Neural progenitor cell (in vitro differentiated cells): ENCODE measurements around the gene ZNF786. TPM values are rescaled to one million over a fixed set of nuclear protein-coding genes. Genes with fewer than 3 reads are reported as not detected.
A peak's percentile ranks its signal among the peaks of the same experiment; 100 is the strongest.

Source experiments
- DNase-seq: peaks from one replicate; pipeline ENCODE4 v3.0.0-alpha.2; 2016; ENCODE audit warnings: low spot score
- H2AFZ ChIP-seq: fragments of 200-600 bp; sonication (generic); replicated peaks from 2 replicates; pipeline ENCODE4 v1.6.1; 2016; ENCODE audit warnings: antibody characterized with exemption
- H3F3A ChIP-seq: fragments of 200-600 bp; sonication (generic); 2 replicates; pipeline ENCODE4 v1.6.1; 2016; ENCODE audit warnings: antibody characterized with exemption, low read depth
- H3K27ac ChIP-seq: fragments of 200-600 bp; sonication (generic); 2 replicates; pipeline ENCODE4 v1.5.1; 2016; ENCODE audit warnings: mild to moderate bottlenecking
- H3K27me3 ChIP-seq: fragments of 200-600 bp; sonication (generic); 2 replicates; pipeline ENCODE4 v1.6.1; 2016; ENCODE audit warnings: mild to moderate bottlenecking, moderate library complexity
- H3K36me3 ChIP-seq: fragments of 200-600 bp; sonication (generic); 2 replicates; pipeline ENCODE4 v1.5.1; 2016
- H3K4me1 ChIP-seq: fragments of 200-600 bp; sonication (generic); 2 replicates; pipeline ENCODE4 v1.6.1; 2016; ENCODE audit warnings: mixed run types
- H3K4me2 ChIP-seq: fragments of 200-600 bp; sonication (generic); 2 replicates; pipeline ENCODE4 v1.6.1; 2016
- H3K4me3 ChIP-seq: fragments of 200-600 bp; sonication (generic); 2 replicates; pipeline ENCODE4 v1.5.1; 2016
- H3K79me2 ChIP-seq: fragments of 200-600 bp; sonication (generic); 2 replicates; pipeline ENCODE4 v1.6.1; 2016; ENCODE audit warnings: low read depth
- H3K9ac ChIP-seq: fragments of 200-600 bp; sonication (generic); 2 replicates; pipeline ENCODE4 v1.6.1; 2016
- H3K9me3 ChIP-seq: fragments of 200-600 bp; sonication (generic); 2 replicates; pipeline ENCODE4 v1.5.1; 2016; ENCODE audit warnings: low read depth
- H4K20me1 ChIP-seq: fragments of 200-600 bp; sonication (generic); 2 replicates; pipeline ENCODE4 v1.6.1; 2016; ENCODE audit warnings: low read depth
- H3K27ac Mint-ChIP-seq: 3 replicates; pipeline ENCODE4 v1.8.0; 2021; ENCODE audit warnings: mixed read lengths
- H3K27me3 Mint-ChIP-seq: 2 replicates; pipeline ENCODE4 v1.8.0; 2022; ENCODE audit warnings: low read depth, mild to moderate bottlenecking, inconsistent platforms, moderate library complexity, mixed read lengths; ENCODE audit not compliant: insufficient read depth
- H3K36me3 Mint-ChIP-seq: 3 replicates; pipeline ENCODE4 v1.8.0; 2021; ENCODE audit warnings: mixed read lengths
- H3K4me1 Mint-ChIP-seq: 3 replicates; pipeline ENCODE4 v1.8.0; 2021; ENCODE audit warnings: mixed read lengths
- H3K4me3 Mint-ChIP-seq: 3 replicates; pipeline ENCODE4 v1.8.0; 2021; ENCODE audit warnings: mild to moderate bottlenecking, moderate library complexity, mixed read lengths
- H3K9me3 Mint-ChIP-seq: 3 replicates; pipeline ENCODE4 v1.8.0; 2020; ENCODE audit warnings: mixed read lengths
- EZH2 ChIP-seq: fragments of 200-600 bp; sonication (generic); IDR thresholded peaks from 2 replicates; pipeline ENCODE4 v1.6.1; 2017; ENCODE audit warnings: antibody characterized with exemption, mild to moderate bottlenecking, moderate library complexity
- EZH2phosphoT487 ChIP-seq: fragments of 200-600 bp; sonication (generic); IDR thresholded peaks from 2 replicates; pipeline ENCODE4 v1.6.1; 2017; ENCODE audit warnings: antibody characterized with exemption
- total RNA-seq: library from RNA; depleted of rRNA; stranded (reverse); fragments of >200 nt; gene quantifications from 2 replicates; pipeline ENCODE4 v1.2.3, GENCODE V29; 2015; ENCODE audit warnings: low replicate concordance
- TF ChIP-seq, protein P1 (sequence below): fragments of 200-600 bp; sonication (generic); IDR thresholded peaks from 2 replicates; pipeline ENCODE4 v1.5.1; 2017; ENCODE audit warnings: antibody characterized with exemption, mild to moderate bottlenecking

The ZNF786 gene
- total RNA-seq, 1 donor from 2014 or later: 6.3 TPM

GRCh38 chr7:149072438-149072775 is 18.1 kb downstream of the ZNF786 start:
- H3K4me1 Mint-ChIP-seq: no peaks in the 10 kb centered on the region
- no peak overlapping the region for H3K27ac Mint-ChIP-seq
- H3K27me3 Mint-ChIP-seq: peaks cover 2% of the 10 kb centered on the region
- H3K9me3 ChIP-seq: no peaks in the 10 kb centered on the region
- no peak for DNase-seq
- no peaks in the 10 kb centered on the region for H3K27me3 ChIP-seq
- no peaks in the 10 kb centered on the region for H3K79me2 ChIP-seq
- H3F3A ChIP-seq: no peaks in the 10 kb centered on the region
- no peak overlapping the region for H3K4me3 ChIP-seq
- H4K20me1 ChIP-seq: no peaks in the 10 kb centered on the region
- no peak overlapping the region for H3K4me2 ChIP-seq
- H3K4me1 ChIP-seq: no peaks in the 10 kb centered on the region
- no peak overlapping the region for H3K9ac ChIP-seq
- H3K27ac ChIP-seq: no peak overlapping the region
- H3K36me3 ChIP-seq: peaks cover 3% of the 10 kb centered on the region
- TF ChIP-seq EZH2phosphoT487 (no peak), EZH2 (no peak)
- TF ChIP-seq, protein P1, sequence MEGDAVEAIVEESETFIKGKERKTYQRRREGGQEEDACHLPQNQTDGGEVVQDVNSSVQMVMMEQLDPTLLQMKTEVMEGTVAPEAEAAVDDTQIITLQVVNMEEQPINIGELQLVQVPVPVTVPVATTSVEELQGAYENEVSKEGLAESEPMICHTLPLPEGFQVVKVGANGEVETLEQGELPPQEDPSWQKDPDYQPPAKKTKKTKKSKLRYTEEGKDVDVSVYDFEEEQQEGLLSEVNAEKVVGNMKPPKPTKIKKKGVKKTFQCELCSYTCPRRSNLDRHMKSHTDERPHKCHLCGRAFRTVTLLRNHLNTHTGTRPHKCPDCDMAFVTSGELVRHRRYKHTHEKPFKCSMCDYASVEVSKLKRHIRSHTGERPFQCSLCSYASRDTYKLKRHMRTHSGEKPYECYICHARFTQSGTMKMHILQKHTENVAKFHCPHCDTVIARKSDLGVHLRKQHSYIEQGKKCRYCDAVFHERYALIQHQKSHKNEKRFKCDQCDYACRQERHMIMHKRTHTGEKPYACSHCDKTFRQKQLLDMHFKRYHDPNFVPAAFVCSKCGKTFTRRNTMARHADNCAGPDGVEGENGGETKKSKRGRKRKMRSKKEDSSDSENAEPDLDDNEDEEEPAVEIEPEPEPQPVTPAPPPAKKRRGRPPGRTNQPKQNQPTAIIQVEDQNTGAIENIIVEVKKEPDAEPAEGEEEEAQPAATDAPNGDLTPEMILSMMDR: no peak
- no peak overlapping the region for H2AFZ ChIP-seq
- H3K4me3 Mint-ChIP-seq: no peak overlapping the region
- H3K36me3 Mint-ChIP-seq: peaks cover 36% of the 10 kb centered on the region
- no peaks in the 10 kb centered on the region for H3K9me3 Mint-ChIP-seq

DNA sequence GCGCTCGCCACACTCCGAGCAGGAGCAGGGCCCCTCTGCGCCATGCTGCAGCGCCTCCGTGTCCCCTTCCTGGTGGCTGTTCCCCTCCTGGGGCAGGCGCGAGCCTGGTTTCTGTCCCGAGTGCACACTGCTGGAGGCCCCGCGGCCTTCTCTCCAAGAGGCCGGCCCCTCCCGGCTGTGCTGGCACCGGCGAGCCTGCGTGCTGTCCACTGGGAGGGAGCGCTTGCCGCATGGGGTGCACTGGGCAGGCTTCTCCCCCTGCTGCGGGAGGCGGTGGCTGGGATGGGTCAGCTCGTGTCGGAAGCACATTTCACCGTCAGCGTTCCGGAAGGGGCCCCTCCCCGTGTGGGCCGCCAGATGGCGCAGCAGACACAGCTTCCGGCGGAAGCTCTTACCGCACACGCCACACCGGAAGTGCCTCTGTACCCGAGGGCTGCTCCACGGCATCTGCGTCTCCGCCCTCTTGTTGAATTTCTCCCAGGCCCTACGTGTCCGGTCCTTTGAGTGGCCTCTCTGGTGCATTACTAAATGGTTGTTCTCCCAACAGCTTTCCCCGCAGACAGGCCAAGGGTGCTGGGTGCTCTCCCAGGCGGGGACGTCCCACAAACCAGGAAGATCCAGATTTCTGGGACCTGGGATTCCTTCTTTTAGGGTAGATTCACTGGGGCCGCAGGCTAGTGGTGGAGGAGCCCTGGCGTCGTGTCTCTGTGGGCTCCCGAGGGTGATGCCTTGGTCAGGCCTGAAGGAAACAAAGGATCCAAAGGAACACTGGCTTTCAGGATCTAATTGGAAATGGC is 18.7 kb downstream of the ZNF786 start:
- peaks cover 3% of the 10 kb centered on the region for H3K36me3 ChIP-seq
- H3K36me3 Mint-ChIP-seq: peaks cover 32% of the 10 kb centered on the region
- peak; percentile 78 for DNase-seq

DNA sequence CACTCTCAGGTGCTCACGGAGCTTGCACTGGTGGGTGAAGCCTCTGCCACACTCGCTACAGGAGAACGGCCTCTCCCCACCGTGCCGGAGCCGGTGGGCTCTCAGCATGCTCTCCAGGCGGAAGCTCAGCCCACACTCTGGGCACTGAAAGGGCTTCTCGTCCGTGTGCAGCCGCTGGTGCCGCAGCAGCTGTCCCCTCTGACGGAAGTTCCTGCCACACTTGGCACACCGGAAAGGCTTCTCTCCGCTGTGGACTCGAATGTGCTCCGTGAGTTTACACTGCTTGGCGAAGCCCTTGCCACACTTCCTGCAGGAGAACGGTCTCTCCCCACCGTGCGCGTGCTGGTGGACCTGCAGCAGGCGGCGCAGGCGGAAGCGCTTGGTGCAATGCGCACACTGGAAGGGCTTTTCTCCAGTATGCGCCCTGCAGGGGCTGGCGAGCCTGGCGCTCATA is 19.3 kb downstream of the ZNF786 start:
- Histone ChIP-seq H3K79me2 (no peaks in the 10 kb centered on the region), H3K9ac (no peak overlapping the region), H3K4me3 (no peak overlapping the region), H3K27me3 (no peaks in the 10 kb centered on the region), H2AFZ (no peak overlapping the region), H3K4me2 (no peak overlapping the region), H3F3A (peaks cover 6% of the 10 kb centered on the region), H3K9me3 (no peaks in the 10 kb centered on the region), H4K20me1 (no peaks in the 10 kb centered on the region), H3K4me1 (no peaks in the 10 kb centered on the region), H3K36me3 (peaks cover 3% of the 10 kb centered on the region), H3K27ac (no peak overlapping the region)
- TF ChIP-seq, protein P1: no peak
- TF ChIP-seq EZH2 (no peak), EZH2phosphoT487 (no peak)
- H3K27ac Mint-ChIP-seq: no peak overlapping the region
- H3K4me3 Mint-ChIP-seq: no peak overlapping the region
- no peaks in the 10 kb centered on the region for H3K4me1 Mint-ChIP-seq
- no peaks in the 10 kb centered on the region for H3K9me3 Mint-ChIP-seq
- H3K36me3 Mint-ChIP-seq: peaks cover 30% of the 10 kb centered on the region
- peaks cover 2% of the 10 kb centered on the region for H3K27me3 Mint-ChIP-seq
- no peak for DNase-seq

More for the DNA sequence above, 18.7 kb downstream of the ZNF786 start:
- H3K27me3 ChIP-seq: no peaks in the 10 kb centered on the region
- H3K9me3 ChIP-seq: no peaks in the 10 kb centered on the region
- Mint-ChIP-seq H3K27me3 (peaks cover 2% of the 10 kb centered on the region), H3K9me3 (no peaks in the 10 kb centered on the region), H3K4me1 (no peaks in the 10 kb centered on the region), H3K27ac (no peak overlapping the region), H3K4me3 (no peak overlapping the region)
- H4K20me1 ChIP-seq: no peaks in the 10 kb centered on the region
- TF ChIP-seq, protein P1: peak; percentile 61
- TF ChIP-seq EZH2: no peak
- no peaks in the 10 kb centered on the region for H3K4me1 ChIP-seq
- no peak overlapping the region for H3K4me3 ChIP-seq
- H3K9ac ChIP-seq: no peak overlapping the region
- H3K4me2 ChIP-seq: no peak overlapping the region
- no peak overlapping the region for H2AFZ ChIP-seq
- H3F3A ChIP-seq: peaks cover 2% of the 10 kb centered on the region
- H3K79me2 ChIP-seq: no peaks in the 10 kb centered on the region
- H3K27ac ChIP-seq: no peak overlapping the region
